GM12892 (cell line): Measurements from ENCODE around the gene ZNF14.
"Not testable (repeated sequence)": the region's sequence is repeated elsewhere in the genome, so short reads cannot be mapped to it uniquely, and the experiment has no call there.

ENCODE experiments used
- POLR2A ChIP-seq: IDR thresholded peaks from 2 replicates; pipeline ENCODE4 v1.6.1; 2011; ENCODE audit warnings: low read depth, low read length, control low read depth
- TAF1 ChIP-seq: IDR thresholded peaks from 2 replicates; pipeline ENCODE4 v1.6.1; 2011; ENCODE audit warnings: low read depth, mild to moderate bottlenecking, control low read depth, low read length, borderline replicate concordance

- TF ChIP-seq POLR2A, TAF1: not testable (repeated sequence)
Observed at GRCh38 chr19:19686119-19686518, 46.8 kb downstream of the ZNF14 start.
